Posterior vena cava (tissue), 2 donors: ENCODE data around the gene HGS. TPM values are rescaled to one million over a fixed set of nuclear protein-coding genes. Genes with fewer than 3 reads are reported as not detected.

Experiments
- DNase-seq: peaks from one replicate; pipeline ENCODE4 v3.0.0-alpha.2; 2020; ENCODE audit warnings: low spot score
- intact Hi-C, 2 donors: fragments of 100-400 bp; cut with DNase I; formaldehyde crosslinking; loops; one replicate each; pipeline versions ENCODE4 v1.14.1 to v1.14.2; 2022 to 2023
- total RNA-seq, 2 donors: library from RNA; stranded (reverse); fragmentation: NEBNext Ultra II Directional; extraction: Animal tissue kit (Norgen Biotek cat#: 25700); gene quantifications; one replicate each; pipeline ENCODE4 v1.2.1, GENCODE V29; 2021
- donor health status: DM: yes; HTN: yes; CAD: no.
- donor health status: DM: yes; HTN: yes; CAD: no.

Gene HGS
- total RNA-seq, 2 donors from 2014 or later: 81.6 to 90.7 TPM

- no peak for DNase-seq
- intact Hi-C loops: no loop called here
Observed at GRCh38 chr17:81697261-81698044, 13.6 kb downstream of the HGS start.

GRCh38 chr17:81700353-81701287 lies 16.8 kb downstream of the HGS start:
- intact Hi-C loops: no loop called here
- no peak for DNase-seq

GRCh38 chr17:81701288-81702071 lies 17.7 kb downstream of the HGS start:
- intact Hi-C loops: no loop called here
- no peak for DNase-seq

- intact Hi-C loops: no loop called here
- peak; percentile 98 for DNase-seq
Observed at GRCh38 chr17:81702934-81703746, 19.3 kb downstream of the HGS start, which contains the start of gene MRPL12. MRPL12 (plus strand) TSS chr17:81703367; CDS start chr17:81703502, 135 bp downstream.

- intact Hi-C loops: no loop called here
- DNase-seq: no peak
Observed at GRCh38 chr17:81703747-81704654, 20.2 kb downstream of the HGS start.

GRCh38 chr17:81705518-81706231 lies 21.9 kb downstream of the HGS start:
- DNase-seq: no peak
- intact Hi-C loops: no loop called here

- intact Hi-C loops: no loop called here
- DNase-seq: no peak
Observed at GRCh38 chr17:81706232-81706611, 22.4 kb downstream of the HGS start.

- no peak for DNase-seq
- intact Hi-C loops: no loop called here
Observed at GRCh38 chr17:81706757-81707624, 23.2 kb downstream of the HGS start.

GRCh38 chr17:81707725-81708646 lies 24.2 kb downstream of the HGS start:
- intact Hi-C loops: no loop called here
- no peak for DNase-seq

GRCh38 chr17:81708739-81709185 lies 25.0 kb downstream of the HGS start:
- intact Hi-C loops: no loop called here
- DNase-seq: no peak

- intact Hi-C loops: no loop called here
- DNase-seq: no peak
Observed at GRCh38 chr17:81710514-81711308, 26.9 kb downstream of the HGS start.

GRCh38 chr17:81711814-81712467 lies 28.1 kb downstream of the HGS start, which contains the start of gene SLC25A10:
SLC25A10 (plus strand) TSS chr17:81712284; CDS start chr17:81712427, 143 bp downstream.
- peak; percentile 88 for DNase-seq
- intact Hi-C loops: no loop called here

GRCh38 chr17:81712468-81713003 lies 28.7 kb downstream of the HGS start:
- intact Hi-C loops: no loop called here

More at GRCh38 chr17:81712468-81713003, 28.7 kb downstream of the HGS start:
- no peak for DNase-seq
